GM12878 (cell line): ENCODE data around the gene ESRRG. TPM values are rescaled to one million over a fixed set of nuclear protein-coding genes. Genes with fewer than 3 reads are reported as not detected.

Experiments
- ATAC-seq: fragments of 200-7000 bp; cut with Tn5 transposase; 3 replicates; pipeline ENCODE4 v1.9.1; 2020; ENCODE audit warnings: mild to moderate bottlenecking, moderate library complexity
- BruUV-seq: library from RNA; stranded (reverse); fragments of 400-500 nt; replicated peaks from 2 replicates; lab custom pipeline; 2021; lab: Mats Ljungman, UMichigan
- CTCF ChIA-PET: fragments of 300-600 bp; sonication (Branson Sonifier 250); formaldehyde crosslinking; extraction: SDS; loops from one replicate; lab custom pipeline; 2021; ENCODE audit warnings: inconsistent platforms; lab: Yijun Ruan, JAX
- POLR2A ChIA-PET: fragments of 350-600 bp; formaldehyde crosslinking; extraction: SDS; loops from one replicate; lab custom pipeline; 2021; ENCODE audit warnings: inconsistent platforms; lab: Charles Lee
- RAD21 ChIA-PET: fragments of 300-600 bp; sonication (Branson Sonifier 250); formaldehyde crosslinking; loops from one replicate; lab custom pipeline; 2023; ENCODE audit warnings: antibody characterized with exemption; ENCODE audit not compliant: unreplicated experiment; lab: Charles Lee
- SMC1A ChIA-PET: fragments of 300-600 bp; sonication (Branson Sonifier 250); formaldehyde crosslinking; loops from one replicate; lab custom pipeline; 2023; ENCODE audit not compliant: unreplicated experiment, uncharacterized antibody; lab: Charles Lee
- DNase-seq: peaks from one replicate; pipeline ENCODE4 v3.0.0-alpha.2; 2011; ENCODE audit warnings: low read depth, low spot score
- FAIRE-seq: peaks from 3 replicates; lab custom pipeline; 2011; peaks lifted over from hg19 to GRCh38; lab: Jason Lieb, UNC
- H2AFZ ChIP-seq: 2 replicates; pipeline ENCODE4 v1.6.0; 2011; ENCODE audit warnings: low read depth, low read length, control low read depth; ENCODE audit not compliant: control insufficient read depth
- H3K27ac ChIP-seq: 2 replicates; pipeline ENCODE4 v1.5.1; 2011; ENCODE audit warnings: control low read depth; ENCODE audit not compliant: control insufficient read depth, insufficient read depth
- H3K27me3 ChIP-seq, 2 experiments: replicated peaks in 1 of 2; 2 replicates each; pipeline versions ENCODE4 v1.6.0 to v1.6.1; 2011; ENCODE audit warnings: low read length in 1 of 2; ENCODE audit not compliant: control insufficient read depth in 2 of 2, insufficient read depth in 2 of 2
- H3K36me3 ChIP-seq, 2 experiments: 2 replicates each; pipeline ENCODE4 v1.5.1; 2011; ENCODE audit warnings: low read length in 1 of 2; ENCODE audit not compliant: control insufficient read depth in 2 of 2, insufficient read depth in 2 of 2
- H3K4me1 ChIP-seq: 2 replicates; pipeline ENCODE4 v1.6.1; 2011; ENCODE audit warnings: mild to moderate bottlenecking, low read length, moderate library complexity, mixed read lengths; ENCODE audit not compliant: control insufficient read depth, insufficient read depth
- H3K4me2 ChIP-seq: 2 replicates; pipeline ENCODE4 v1.6.0; 2011; ENCODE audit warnings: control low read depth; ENCODE audit not compliant: control insufficient read depth, insufficient read depth
- H3K4me3 ChIP-seq: fragments of 200-600 bp; sonication (generic); 2 replicates; pipeline ENCODE4 v1.5.1; 2016
- H3K79me2 ChIP-seq: 2 replicates; pipeline ENCODE4 v1.6.0; 2011; ENCODE audit warnings: low read length; ENCODE audit not compliant: control insufficient read depth, insufficient read depth
- H3K9ac ChIP-seq: 2 replicates; pipeline ENCODE4 v1.8.0; 2011; ENCODE audit warnings: low read length, control low read depth, mixed read lengths; ENCODE audit not compliant: control insufficient read depth, insufficient read depth
- H3K9me3 ChIP-seq: replicated peaks from 3 replicates; pipeline ENCODE4 v1.5.1; 2011; ENCODE audit warnings: mild to moderate bottlenecking, low read length; ENCODE audit not compliant: control insufficient read depth, insufficient read depth
- H4K20me1 ChIP-seq: 2 replicates; pipeline ENCODE4 v1.6.0; 2011; ENCODE audit not compliant: control insufficient read depth, insufficient read depth
- EGR1 ChIP-seq, 2 experiments: IDR thresholded peaks; 1 replicate in 1 of 2; 2 replicates in 1 of 2; pipeline ENCODE4 v1.6.1; 2011 to 2012; ENCODE audit warnings: low read depth in 2 of 2, low read length in 2 of 2, borderline replicate concordance in 1 of 2, mild to moderate bottlenecking in 1 of 2, moderate library complexity in 1 of 2
- FOXK2 ChIP-seq: fragments of 450-650 bp; IDR thresholded peaks from 2 replicates; pipeline ENCODE4 v1.6.1; 2017; ENCODE audit warnings: mild to moderate bottlenecking, moderate library complexity
- HDGF ChIP-seq: fragments of 450-650 bp; IDR thresholded peaks from 2 replicates; pipeline ENCODE4 v1.6.1; 2016; ENCODE audit warnings: antibody characterized with exemption
- KDM1A ChIP-seq: fragments of 200-600 bp; sonication (generic); IDR thresholded peaks from 2 replicates; pipeline ENCODE4 v1.6.1; 2016; ENCODE audit warnings: borderline replicate concordance
- MEF2A ChIP-seq: IDR thresholded peaks from 2 replicates; pipeline ENCODE4 v1.6.1; 2011; ENCODE audit warnings: low read depth, mild to moderate bottlenecking, low read length, moderate library complexity; ENCODE audit not compliant: insufficient read depth
- MYB ChIP-seq: fragments of 150-350 bp; IDR thresholded peaks from 2 replicates; pipeline ENCODE4 v1.6.1; 2014; ENCODE audit warnings: mild to moderate bottlenecking, low read depth, low read length, borderline replicate concordance
- RELA ChIP-seq: fragments of 450-650 bp; IDR thresholded peaks from 2 replicates; pipeline ENCODE4 v1.8.0; 2014; ENCODE audit warnings: borderline replicate concordance; ENCODE audit not compliant: partially characterized antibody
- RFX5 ChIP-seq: IDR thresholded peaks from 2 replicates; pipeline ENCODE4 v1.6.1; 2011; ENCODE audit warnings: low read depth, low read length, improper control_type of control experiment
- RUNX3 ChIP-seq: IDR thresholded peaks from 2 replicates; pipeline ENCODE4 v1.6.1; 2012; ENCODE audit warnings: low read length, inconsistent platforms
- SRF ChIP-seq, 2 experiments: IDR thresholded peaks; 2 replicates each; pipeline ENCODE4 v1.6.1; 2011; ENCODE audit warnings: low read depth in 2 of 2, low read length in 2 of 2, mild to moderate bottlenecking in 1 of 2, moderate library complexity in 1 of 2
- WRNIP1 ChIP-seq: IDR thresholded peaks from 2 replicates; pipeline ENCODE4 v1.6.1; 2011; ENCODE audit warnings: low read depth, low read length, improper control_type of control experiment, borderline replicate concordance
- WGBS: methylation state at CpG from one replicate; pipeline ENCODE4 v1.1.6; 2016; ENCODE audit warnings: low lambda C conversion rate; ENCODE audit not compliant: insufficient replicate concordance, insufficient coverage; ENCODE audit errors: missing lambda C conversion rate; 5-methylcytosine and 5-hydroxymethylcytosine counted together
- in situ Hi-C: fragments of 300-500 bp; cut with MboI; formaldehyde crosslinking; loops from 9 replicates; pipeline ENCODE4 v1.14.3; 2018; ENCODE audit warnings: mixed read lengths
- intact Hi-C: fragments of 100-400 bp; cut with micrococcal nuclease; formaldehyde crosslinking; loops from one replicate; pipeline ENCODE4 v1.14.2; 2022; ENCODE audit not compliant: unreplicated experiment
- polyA plus RNA-seq, 11 experiments: library from polyadenylated mRNA; depleted of rRNA in 4 of 11; unstranded in 6 of 11; stranded (reverse) in 5 of 11; fragments of >200 nt; fragmentation: Nextera tagmentation in 4 of 11; fragmentation: Illumina TruSeq in 1 of 11; extraction: Ambion mirVana in 4 of 11; extraction: Trizol in 1 of 11; gene quantifications; 1 replicate in 1 of 11; 2 replicates in 10 of 11; pipeline versions ENCODE4 v1.2.1 to v1.2.3, GENCODE V29; 2011 to 2016; ENCODE audit warnings: inconsistent platforms in 2 of 11, missing spikeins in 2 of 11, low read depth in 1 of 11
- total RNA-seq, 4 experiments: library from RNA; depleted of rRNA in 3 of 4; stranded (reverse); fragments of >200 nt in 3 of 4; fragmentation: Illumina TruSeq in 1 of 4; extraction: Trizol in 1 of 4; gene quantifications; 2 replicates each; pipeline versions ENCODE4 v1.2.1 to v1.2.3, GENCODE V29; 2013 to 2021
- TF ChIP-seq, protein P1 (sequence below): IDR thresholded peaks from 2 replicates; pipeline ENCODE4 v1.6.1; 2012; ENCODE audit warnings: low read depth, low read length, improper control_type of control experiment
- TF ChIP-seq, protein P2 (sequence below): IDR thresholded peaks from 2 replicates; pipeline ENCODE4 v1.6.1; 2012; ENCODE audit warnings: mild to moderate bottlenecking, low read depth, low read length

The ESRRG gene
- total and polyA plus RNA-seq, 10 of the 15 experiments (the other 5 are each of a cell fraction or from before 2014, with no cell fraction given) = 0.03 TPM; not detected in 9

DNA sequence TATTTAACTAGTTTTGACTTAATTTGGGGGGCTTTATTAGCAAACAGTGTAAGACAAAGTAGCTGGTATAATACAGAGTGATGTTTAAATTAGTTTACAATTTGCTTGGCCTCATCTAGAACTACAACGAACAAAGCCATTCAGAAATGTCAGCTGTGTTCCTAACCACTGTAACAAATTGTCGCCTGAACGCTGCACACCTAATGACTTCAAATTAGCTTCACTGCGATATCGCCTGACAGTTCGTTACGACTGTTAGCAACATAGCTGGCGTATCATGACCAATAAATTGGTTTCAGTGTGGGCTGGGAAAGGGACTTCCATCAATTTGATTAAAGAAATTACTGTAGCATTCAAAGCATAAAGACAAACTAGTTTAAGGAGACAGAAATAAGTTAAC lies 160.1 kb downstream of the ESRRG start:
- DNase-seq (no peak), FAIRE-seq (no peak), ATAC-seq (no peak)
- Histone ChIP-seq H4K20me1 (no peaks in the 10 kb centered on the region), H2AFZ (no peak overlapping the region), H3K9ac (no peak overlapping the region), H3K4me3 (no peak overlapping the region), H3K27me3 (no peaks in the 10 kb centered on the region), H3K27ac (no peak overlapping the region), H3K4me2 (no peak overlapping the region), H3K4me1 (no peaks in the 10 kb centered on the region), H3K79me2 (no peaks in the 10 kb centered on the region), H3K9me3 (no peaks in the 10 kb centered on the region), H3K36me3 (no peaks in the 10 kb centered on the region)
- ChIA-PET POLR2A (no interaction called here), RAD21 (no interaction called here), CTCF (no interaction called here), SMC1A (no interaction called here)
- in situ Hi-C loops = no loop called here
- intact Hi-C loops = loop anchor here (5.0 kb wide), 1 partner anchor 251 kb away; no protein-coding TSS in a partner anchor
- no TSS peak for BruUV-seq
- WGBS = 56% methylated on average over 8 of the region's 8 CpGs
- TF ChIP-seq WRNIP1 = no peak
- TF ChIP-seq, protein P1, sequence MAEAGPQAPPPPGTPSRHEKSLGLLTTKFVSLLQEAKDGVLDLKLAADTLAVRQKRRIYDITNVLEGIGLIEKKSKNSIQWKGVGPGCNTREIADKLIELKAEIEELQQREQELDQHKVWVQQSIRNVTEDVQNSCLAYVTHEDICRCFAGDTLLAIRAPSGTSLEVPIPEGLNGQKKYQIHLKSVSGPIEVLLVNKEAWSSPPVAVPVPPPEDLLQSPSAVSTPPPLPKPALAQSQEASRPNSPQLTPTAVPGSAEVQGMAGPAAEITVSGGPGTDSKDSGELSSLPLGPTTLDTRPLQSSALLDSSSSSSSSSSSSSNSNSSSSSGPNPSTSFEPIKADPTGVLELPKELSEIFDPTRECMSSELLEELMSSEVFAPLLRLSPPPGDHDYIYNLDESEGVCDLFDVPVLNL = no peak
- TF ChIP-seq, protein P2, sequence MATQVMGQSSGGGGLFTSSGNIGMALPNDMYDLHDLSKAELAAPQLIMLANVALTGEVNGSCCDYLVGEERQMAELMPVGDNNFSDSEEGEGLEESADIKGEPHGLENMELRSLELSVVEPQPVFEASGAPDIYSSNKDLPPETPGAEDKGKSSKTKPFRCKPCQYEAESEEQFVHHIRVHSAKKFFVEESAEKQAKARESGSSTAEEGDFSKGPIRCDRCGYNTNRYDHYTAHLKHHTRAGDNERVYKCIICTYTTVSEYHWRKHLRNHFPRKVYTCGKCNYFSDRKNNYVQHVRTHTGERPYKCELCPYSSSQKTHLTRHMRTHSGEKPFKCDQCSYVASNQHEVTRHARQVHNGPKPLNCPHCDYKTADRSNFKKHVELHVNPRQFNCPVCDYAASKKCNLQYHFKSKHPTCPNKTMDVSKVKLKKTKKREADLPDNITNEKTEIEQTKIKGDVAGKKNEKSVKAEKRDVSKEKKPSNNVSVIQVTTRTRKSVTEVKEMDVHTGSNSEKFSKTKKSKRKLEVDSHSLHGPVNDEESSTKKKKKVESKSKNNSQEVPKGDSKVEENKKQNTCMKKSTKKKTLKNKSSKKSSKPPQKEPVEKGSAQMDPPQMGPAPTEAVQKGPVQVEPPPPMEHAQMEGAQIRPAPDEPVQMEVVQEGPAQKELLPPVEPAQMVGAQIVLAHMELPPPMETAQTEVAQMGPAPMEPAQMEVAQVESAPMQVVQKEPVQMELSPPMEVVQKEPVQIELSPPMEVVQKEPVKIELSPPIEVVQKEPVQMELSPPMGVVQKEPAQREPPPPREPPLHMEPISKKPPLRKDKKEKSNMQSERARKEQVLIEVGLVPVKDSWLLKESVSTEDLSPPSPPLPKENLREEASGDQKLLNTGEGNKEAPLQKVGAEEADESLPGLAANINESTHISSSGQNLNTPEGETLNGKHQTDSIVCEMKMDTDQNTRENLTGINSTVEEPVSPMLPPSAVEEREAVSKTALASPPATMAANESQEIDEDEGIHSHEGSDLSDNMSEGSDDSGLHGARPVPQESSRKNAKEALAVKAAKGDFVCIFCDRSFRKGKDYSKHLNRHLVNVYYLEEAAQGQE = no peak
- TF ChIP-seq EGR1 (IDR thresholded peaks at IDR 0.05; ENCODE audit: borderline replicate concordance in 1 of 2, low read depth in 2 of 2, low read length in 2 of 2) = no peak
- no peak for TF ChIP-seq MEF2A
- TF ChIP-seq MYB = no peak
- TF ChIP-seq RELA = no peak
- no peak for TF ChIP-seq HDGF
- TF ChIP-seq RUNX3 = no peak
- TF ChIP-seq SRF (IDR thresholded peaks at IDR 0.05; ENCODE audit: low read depth in 2 of 2, low read length in 2 of 2) = no peak
- TF ChIP-seq RFX5 = no peak
- TF ChIP-seq KDM1A = no peak
- no peak for TF ChIP-seq FOXK2
